Gastrocnemius medialis (tissue), 4 donors: ENCODE measurements around the gene DCDC2C. TPM values are rescaled to one million over a fixed set of nuclear protein-coding genes. Genes with fewer than 3 reads are reported as not detected.

Source experiments
- ATAC-seq, 2 donors: fragments of 150-250 bp; one replicate each; pipeline ENCODE4 v1.9.1; 2016
- DNase-seq, 2 donors: peaks; one replicate each; pipeline ENCODE4 v3.0.0-alpha.2; 2019
- H3K27ac ChIP-seq, 4 donors: fragments of 200-600 bp; sonication (generic); 1 replicate in 1 of 4; 2 replicates in 3 of 4; pipeline ENCODE4 v1.5.1; 2016 to 2018; ENCODE audit warnings: mild to moderate bottlenecking in 2 of 4, moderate library complexity in 1 of 4
- H3K27me3 ChIP-seq, 3 donors: fragments of 200-600 bp; sonication (generic) in 2 of 3; 1 replicate in 1 of 3; 2 replicates in 2 of 3; pipeline versions ENCODE4 v1.5.1 to v1.6.0; 2016 to 2019; ENCODE audit warnings: mild to moderate bottlenecking in 1 of 3, moderate library complexity in 1 of 3
- H3K36me3 ChIP-seq, 2 donors: fragments of 200-600 bp; sonication (generic) in 1 of 2; one replicate each; pipeline ENCODE4 v1.5.1; 2017 to 2018
- H3K4me1 ChIP-seq, 2 donors: fragments of 200-600 bp; sonication (generic) in 1 of 2; one replicate each; pipeline ENCODE4 v1.5.1; 2016 to 2017; ENCODE audit warnings: mild to moderate bottlenecking in 2 of 2
- H3K4me3 ChIP-seq, 4 donors: fragments of 200-600 bp; sonication (generic) in 3 of 4; 1 replicate in 1 of 4; 2 replicates in 3 of 4; pipeline ENCODE4 v1.5.1; 2016 to 2019; ENCODE audit warnings: mild to moderate bottlenecking in 2 of 4
- H3K9me3 ChIP-seq, 3 donors: fragments of 200-600 bp; sonication (generic) in 2 of 3; 1 replicate in 1 of 3; 2 replicates in 2 of 3; pipeline ENCODE4 v1.5.1; 2016 to 2019
- POLR2A ChIP-seq, 2 donors: fragments of 450-650 bp; IDR thresholded peaks; one replicate each; pipeline ENCODE4 v1.6.1; 2017; ENCODE audit warnings: antibody characterized with exemption in 2 of 2, mild to moderate bottlenecking in 2 of 2, moderate library complexity in 2 of 2
- in situ Hi-C, 4 donors: fragments of 200-750 bp; cut with MboI; loops; one replicate each; pipeline versions ENCODE4 v1.15.0 to v1.8.0; 2017; ENCODE audit warnings: low sequenced_read_pairs in 4 of 4
- intact Hi-C: fragments of 100-400 bp; cut with DNase I; formaldehyde crosslinking; loops from one replicate; pipeline ENCODE4 v1.15.1; 2023; ENCODE audit warnings: low total_unique reads
- total RNA-seq, 4 donors: library from RNA; depleted of rRNA; stranded (reverse); fragments of >200 nt; gene quantifications; one replicate each; pipeline versions ENCODE4 v1.1.0 to v1.2.3, GENCODE V29; 2016
- TF ChIP-seq, protein P1 (sequence below), 5 experiments: fragments of 450-650 bp in 3 of 5; fragments of 200-600 bp in 2 of 5; sonication (generic) in 2 of 5; IDR thresholded peaks in 4 of 5; conservative IDR thresholded peaks in 1 of 5; 1 replicate in 4 of 5; 2 replicates in 1 of 5; pipeline ENCODE4 v1.5.1; 2016 to 2019; ENCODE audit warnings: antibody characterized with exemption in 5 of 5, mild to moderate bottlenecking in 3 of 5, moderate library complexity in 3 of 5

Gene DCDC2C
- total RNA-seq, 4 donors from 2014 or later = not detected

DNA sequence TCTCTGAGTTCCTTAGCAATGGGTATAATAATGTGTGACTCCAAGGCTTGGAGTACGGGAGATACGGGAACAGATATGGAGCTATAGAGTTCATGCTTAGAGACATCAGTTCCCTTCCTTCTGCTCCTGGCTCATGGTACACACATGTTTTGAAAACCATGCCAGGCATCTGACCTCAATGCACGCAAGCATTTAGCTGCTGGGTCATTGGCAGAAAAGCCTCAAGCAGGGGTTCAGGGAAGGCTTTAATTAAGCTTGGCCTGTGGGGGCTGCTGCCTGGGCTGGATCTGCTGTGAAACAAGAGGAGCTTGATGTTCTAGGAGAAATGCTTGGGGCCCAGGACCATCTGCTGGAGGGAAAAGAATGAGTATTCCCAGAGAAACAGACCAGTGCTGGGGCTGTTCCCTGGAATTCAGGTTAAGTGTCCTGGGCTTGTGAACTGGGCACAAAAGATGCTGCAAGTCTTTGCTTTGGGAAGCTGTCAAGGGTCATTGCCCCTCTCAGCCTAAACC lies 42.2 kb upstream of the DCDC2C start:
- TF ChIP-seq, protein P1, sequence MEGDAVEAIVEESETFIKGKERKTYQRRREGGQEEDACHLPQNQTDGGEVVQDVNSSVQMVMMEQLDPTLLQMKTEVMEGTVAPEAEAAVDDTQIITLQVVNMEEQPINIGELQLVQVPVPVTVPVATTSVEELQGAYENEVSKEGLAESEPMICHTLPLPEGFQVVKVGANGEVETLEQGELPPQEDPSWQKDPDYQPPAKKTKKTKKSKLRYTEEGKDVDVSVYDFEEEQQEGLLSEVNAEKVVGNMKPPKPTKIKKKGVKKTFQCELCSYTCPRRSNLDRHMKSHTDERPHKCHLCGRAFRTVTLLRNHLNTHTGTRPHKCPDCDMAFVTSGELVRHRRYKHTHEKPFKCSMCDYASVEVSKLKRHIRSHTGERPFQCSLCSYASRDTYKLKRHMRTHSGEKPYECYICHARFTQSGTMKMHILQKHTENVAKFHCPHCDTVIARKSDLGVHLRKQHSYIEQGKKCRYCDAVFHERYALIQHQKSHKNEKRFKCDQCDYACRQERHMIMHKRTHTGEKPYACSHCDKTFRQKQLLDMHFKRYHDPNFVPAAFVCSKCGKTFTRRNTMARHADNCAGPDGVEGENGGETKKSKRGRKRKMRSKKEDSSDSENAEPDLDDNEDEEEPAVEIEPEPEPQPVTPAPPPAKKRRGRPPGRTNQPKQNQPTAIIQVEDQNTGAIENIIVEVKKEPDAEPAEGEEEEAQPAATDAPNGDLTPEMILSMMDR (IDR thresholded peaks at IDR 0.05 in 4 of 5, conservative IDR thresholded peaks at IDR 0.05 in 1 of 5) = no peak
- no peak for TF ChIP-seq POLR2A (IDR thresholded peaks at IDR 0.05)
- H3K36me3 ChIP-seq = no peaks in the 10 kb centered on the region
- no peak for ATAC-seq
- H3K27me3 ChIP-seq = no peaks in the 10 kb centered on the region
- no peak overlapping the region for H3K4me3 ChIP-seq
- no peaks in the 10 kb centered on the region for H3K4me1 ChIP-seq
- H3K9me3 ChIP-seq = no peaks in the 10 kb centered on the region
- no peak for DNase-seq
- intact Hi-C loops = no loop called here
- in situ Hi-C loops = no loop called here
- H3K27ac ChIP-seq = no peak overlapping the region

DNA sequence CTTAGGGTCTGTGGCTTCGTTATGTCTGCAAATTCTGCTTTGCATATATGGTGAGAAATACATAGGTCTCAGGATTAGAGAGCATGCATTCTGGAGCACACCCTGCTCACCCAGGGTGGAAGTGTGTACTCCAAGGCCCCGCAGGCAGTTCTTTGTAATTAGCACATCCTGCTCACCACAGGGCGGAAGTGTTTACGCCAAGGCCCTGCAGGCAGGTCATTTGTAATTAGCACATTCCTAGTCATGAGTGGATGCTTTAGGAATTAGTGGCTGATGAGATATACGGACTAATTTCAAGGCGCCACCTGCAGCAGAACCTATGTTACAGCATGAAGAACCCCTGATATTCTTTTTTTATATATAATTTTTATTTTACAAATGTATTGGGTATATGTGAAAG lies 41.1 kb upstream of the DCDC2C start:
- in situ Hi-C loops = no loop called here
- Histone ChIP-seq H3K36me3 (no peaks in the 10 kb centered on the region), H3K4me1 (no peaks in the 10 kb centered on the region), H3K9me3 (no peaks in the 10 kb centered on the region), H3K4me3 (no peak overlapping the region), H3K27ac (no peak overlapping the region), H3K27me3 (no peaks in the 10 kb centered on the region)
- intact Hi-C loops = no loop called here
- no peak for DNase-seq
- TF ChIP-seq, protein P1 (IDR thresholded peaks at IDR 0.05 in 4 of 5, conservative IDR thresholded peaks at IDR 0.05 in 1 of 5) = no peak
- no peak for TF ChIP-seq POLR2A (IDR thresholded peaks at IDR 0.05)
- no peak for ATAC-seq

DNA sequence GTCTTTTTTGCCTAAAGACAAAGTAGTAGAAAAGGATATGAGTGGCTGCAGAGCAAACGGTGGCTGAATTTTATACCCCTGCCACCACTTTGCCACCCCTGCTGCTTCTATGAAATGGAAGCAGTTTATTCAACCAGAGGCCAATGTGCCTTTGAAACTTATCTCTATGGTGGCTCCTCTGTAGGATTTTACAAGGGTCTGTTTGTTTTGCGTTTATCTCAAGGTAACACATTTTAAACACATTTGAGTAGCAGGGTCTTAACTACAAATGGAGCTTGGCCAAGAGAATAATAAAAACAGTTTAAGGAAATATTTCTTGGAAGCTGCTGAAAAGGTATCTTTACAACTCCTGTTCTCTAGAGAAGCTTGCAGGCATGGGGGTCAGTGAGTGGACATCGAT lies 39.3 kb upstream of the DCDC2C start:
- no peaks in the 10 kb centered on the region for H3K27me3 ChIP-seq
- H3K27ac ChIP-seq = no peak overlapping the region
- no peaks in the 10 kb centered on the region for H3K36me3 ChIP-seq
- in situ Hi-C loops (no loop called here), intact Hi-C loops (no loop called here)
- H3K4me3 ChIP-seq = no peak overlapping the region
- no peaks in the 10 kb centered on the region for H3K4me1 ChIP-seq
- no peak for ATAC-seq
- H3K9me3 ChIP-seq = no peaks in the 10 kb centered on the region
- no peak for DNase-seq
- TF ChIP-seq, protein P1 (IDR thresholded peaks at IDR 0.05 in 4 of 5, conservative IDR thresholded peaks at IDR 0.05 in 1 of 5) = no peak
- no peak for TF ChIP-seq POLR2A (IDR thresholded peaks at IDR 0.05)

DNA sequence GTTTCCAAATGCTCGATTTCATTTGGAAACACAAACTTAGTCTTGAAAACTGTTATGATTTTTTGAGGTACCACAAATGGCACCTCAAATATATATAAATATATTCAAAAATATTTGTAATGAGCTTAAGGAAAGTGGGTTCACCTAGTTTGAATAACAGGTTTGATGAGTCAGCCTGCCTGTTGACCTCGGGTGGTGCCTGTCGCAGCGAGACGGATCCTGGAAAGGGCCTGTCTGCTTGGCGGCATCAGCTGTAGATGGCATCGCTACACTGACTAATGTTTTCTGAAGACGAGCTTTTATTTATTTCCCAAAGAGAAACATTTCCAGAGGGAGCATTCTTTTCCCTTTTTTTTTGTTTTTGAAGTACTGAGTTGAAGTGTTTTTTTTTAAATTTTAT lies 38.5 kb upstream of the DCDC2C start:
- no peak overlapping the region for H3K27ac ChIP-seq
- in situ Hi-C loops (no loop called here), intact Hi-C loops (no loop called here)
- no peaks in the 10 kb centered on the region for H3K27me3 ChIP-seq
- no peak overlapping the region for H3K4me3 ChIP-seq
- TF ChIP-seq, protein P1 (IDR thresholded peaks at IDR 0.05 in 4 of 5, conservative IDR thresholded peaks at IDR 0.05 in 1 of 5) = no peak
- TF ChIP-seq POLR2A (IDR thresholded peaks at IDR 0.05) = no peak
- no peak for ATAC-seq
- no peak for DNase-seq
- H3K9me3 ChIP-seq = no peaks in the 10 kb centered on the region
- H3K36me3 ChIP-seq = no peaks in the 10 kb centered on the region
- no peaks in the 10 kb centered on the region for H3K4me1 ChIP-seq
